H1 (cell line): ENCODE measurements around the gene PTPN1. TPM values are rescaled to one million over a fixed set of nuclear protein-coding genes. Genes with fewer than 3 reads are reported as not detected.

Source experiments
- CTCF ChIA-PET: fragments of 300-600 bp; sonication (Branson Sonifier 250); formaldehyde crosslinking; loops from one replicate; lab custom pipeline; 2021; ENCODE audit not compliant: partially characterized antibody; lab: Charles Lee
- POLR2A ChIA-PET: fragments of 300-600 bp; sonication (Branson Sonifier 250); formaldehyde crosslinking; loops from one replicate; lab custom pipeline; 2021; ENCODE audit warnings: inconsistent platforms; ENCODE audit not compliant: partially characterized antibody; lab: Charles Lee
- DNase-seq, 2 experiments: peaks; one replicate each; pipeline versions ENCODE4 v3.0.0 to v3.0.0-alpha.2; 2010 to 2022; ENCODE audit warnings: low spot score in 2 of 2, low read depth in 1 of 2, mixed read lengths in 1 of 2
- FAIRE-seq: peaks from 2 replicates; lab custom pipeline; 2011; peaks lifted over from hg19 to GRCh38; lab: Jason Lieb, UNC
- H2AFZ ChIP-seq: 2 replicates; pipeline ENCODE4 v1.8.1; 2012; ENCODE audit warnings: low read length, inconsistent platforms
- H2AK5ac ChIP-seq: 2 replicates; pipeline ENCODE4 v1.6.1; 2013; ENCODE audit warnings: low read depth, low read length
- H2BK120ac ChIP-seq: replicated peaks from 2 replicates; pipeline ENCODE3; 2013; ENCODE audit warnings: low read depth, low read length, inconsistent platforms
- H2BK12ac ChIP-seq: 2 replicates; pipeline ENCODE4 v1.6.1; 2013; ENCODE audit warnings: low read depth, low read length
- H2BK15ac ChIP-seq: 2 replicates; pipeline ENCODE4 v1.6.1; 2013; ENCODE audit warnings: low read length
- H2BK20ac ChIP-seq: 2 replicates; pipeline ENCODE4 v1.6.1; 2013; ENCODE audit warnings: low read length
- H2BK5ac ChIP-seq: 2 replicates; pipeline ENCODE4 v1.6.1; 2013; ENCODE audit warnings: low read depth, low read length
- H3K14ac ChIP-seq: 2 replicates; pipeline ENCODE4 v1.6.1; 2013; ENCODE audit warnings: inconsistent platforms; ENCODE audit not compliant: insufficient read length
- H3K18ac ChIP-seq: 2 replicates; pipeline ENCODE4 v1.6.1; 2013; ENCODE audit warnings: low read length; ENCODE audit errors: extremely low read depth
- H3K23ac ChIP-seq: 2 replicates; pipeline ENCODE4 v1.6.1; 2013; ENCODE audit warnings: inconsistent platforms; ENCODE audit not compliant: insufficient read length
- H3K23me2 ChIP-seq: 2 replicates; pipeline ENCODE4 v1.6.1; 2013; ENCODE audit warnings: low read depth, low read length
- H3K27ac ChIP-seq: 2 replicates; pipeline ENCODE4 v1.6.1; 2011; ENCODE audit warnings: low read depth, low read length, inconsistent platforms
- H3K27me3 ChIP-seq, 4 experiments: replicated peaks in 1 of 4; 1 replicate in 1 of 4; 2 replicates in 3 of 4; pipeline versions ENCODE4 v1.6.1 to v1.8.1; 2011 to 2013; ENCODE audit warnings: low read length in 3 of 4, mild to moderate bottlenecking in 3 of 4, inconsistent platforms in 2 of 4, mixed read lengths in 2 of 4, moderate library complexity in 1 of 4; ENCODE audit not compliant: control insufficient read depth in 3 of 4, insufficient read depth in 3 of 4; ENCODE audit errors: extremely low read depth in 1 of 4
- H3K36me3 ChIP-seq, 4 experiments: 2 replicates each; pipeline versions ENCODE4 v1.6.1 to v1.8.1; 2011 to 2013; ENCODE audit warnings: mild to moderate bottlenecking in 4 of 4, low read length in 3 of 4, moderate library complexity in 2 of 4, control low read depth in 1 of 4, inconsistent platforms in 1 of 4; ENCODE audit not compliant: insufficient read depth in 4 of 4, control insufficient read depth in 2 of 4
- H3K4ac ChIP-seq: replicated peaks from 2 replicates; pipeline ENCODE3; 2013; ENCODE audit warnings: low read length, low read depth, mixed read lengths, inconsistent platforms; ENCODE audit not compliant: insufficient read length
- H3K4me1 ChIP-seq, 4 experiments: replicated peaks in 1 of 4; 1 replicate in 1 of 4; 2 replicates in 3 of 4; pipeline versions ENCODE4 v1.6.1 to v1.8.1; 2011 to 2013; ENCODE audit warnings: low read length in 3 of 4, inconsistent platforms in 2 of 4, mixed read lengths in 1 of 4; ENCODE audit not compliant: insufficient read depth in 4 of 4, control insufficient read depth in 3 of 4
- H3K4me2 ChIP-seq, 2 experiments: 2 replicates each; pipeline versions ENCODE4 v1.6.1 to v1.8.1; 2011 to 2013; ENCODE audit warnings: low read depth in 2 of 2, low read length in 2 of 2, control low read depth in 1 of 2, inconsistent platforms in 1 of 2, mild to moderate bottlenecking in 1 of 2; ENCODE audit not compliant: insufficient read depth in 1 of 2
- H3K4me3 ChIP-seq, 4 experiments: fragments of 200-600, 300-600 bp in 1 of 4; sonication (generic), shearing (Covaris generic), sonication (Bioruptor Twin) in 1 of 4; 2 replicates each; pipeline versions ENCODE4 v1.5.1 to v1.8.1; 2011 to 2016; ENCODE audit warnings: low read length in 4 of 4, low read depth in 3 of 4, control low read depth in 2 of 4, inconsistent platforms in 2 of 4, mild to moderate bottlenecking in 2 of 4, mixed read lengths in 1 of 4, moderate library complexity in 1 of 4; ENCODE audit not compliant: insufficient read depth in 2 of 4; ENCODE audit errors: extremely low read depth in 1 of 4
- H3K56ac ChIP-seq: replicated peaks from 2 replicates; pipeline ENCODE3; 2013; ENCODE audit warnings: low read depth, mild to moderate bottlenecking, mixed read lengths, low read length, inconsistent platforms; ENCODE audit not compliant: insufficient read length
- H3K79me1 ChIP-seq: 2 replicates; pipeline ENCODE4 v1.6.1; 2013; ENCODE audit warnings: low read depth, low read length, control low read depth
- H3K79me2 ChIP-seq, 2 experiments: 2 replicates each; pipeline versions ENCODE4 v1.6.1 to v1.8.1; 2012 to 2013; ENCODE audit warnings: low read length in 2 of 2, mild to moderate bottlenecking in 2 of 2, inconsistent platforms in 1 of 2; ENCODE audit not compliant: insufficient read depth in 2 of 2, control insufficient read depth in 1 of 2
- H3K9ac ChIP-seq, 4 experiments: replicated peaks in 1 of 4; 1 replicate in 1 of 4; 2 replicates in 3 of 4; pipeline versions ENCODE4 v1.6.1 to v1.8.1; 2011 to 2013; ENCODE audit warnings: low read depth in 3 of 4, low read length in 3 of 4, control low read depth in 2 of 4, mild to moderate bottlenecking in 2 of 4, moderate library complexity in 2 of 4, inconsistent platforms in 1 of 4; ENCODE audit errors: extremely low read depth in 1 of 4
- H3K9me3 ChIP-seq, 2 experiments: 2 replicates each; pipeline versions ENCODE4 v1.6.1 to v1.8.1; 2012 to 2013; ENCODE audit warnings: mild to moderate bottlenecking in 2 of 2, moderate library complexity in 2 of 2, control low read depth in 1 of 2, inconsistent platforms in 1 of 2, low read depth in 1 of 2, low read length in 1 of 2, mixed read lengths in 1 of 2; ENCODE audit not compliant: insufficient read depth in 2 of 2
- H4K20me1 ChIP-seq, 2 experiments: replicated peaks in 1 of 2; 2 replicates each; pipeline versions ENCODE3 to v1.8.1; 2011 to 2013; ENCODE audit warnings: inconsistent platforms in 2 of 2, low read length in 2 of 2, mild to moderate bottlenecking in 1 of 2; ENCODE audit not compliant: insufficient read depth in 2 of 2, control insufficient read depth in 1 of 2
- H4K5ac ChIP-seq: 2 replicates; pipeline ENCODE4 v1.6.1; 2013; ENCODE audit warnings: low read length, low read depth, mixed read lengths, inconsistent platforms; ENCODE audit not compliant: insufficient read length
- H4K8ac ChIP-seq: 2 replicates; pipeline ENCODE4 v1.8.0; 2013; ENCODE audit warnings: mild to moderate bottlenecking, moderate library complexity, low read length, inconsistent platforms; ENCODE audit not compliant: insufficient read depth; ENCODE audit errors: extremely low read depth
- H4K91ac ChIP-seq: replicated peaks from 2 replicates; pipeline ENCODE3; 2013; ENCODE audit warnings: low read length, mixed read lengths, inconsistent platforms; ENCODE audit not compliant: insufficient read length
- CTBP2 ChIP-seq: IDR thresholded peaks from 2 replicates; pipeline ENCODE4 v1.7.0; 2011; ENCODE audit warnings: borderline replicate concordance, mild to moderate bottlenecking, moderate library complexity, mixed read lengths, low read length; ENCODE audit not compliant: insufficient read depth, insufficient read length
- RXRA ChIP-seq: IDR thresholded peaks from 2 replicates; pipeline ENCODE4 v1.6.1; 2011; ENCODE audit warnings: low read depth, mild to moderate bottlenecking, low read length, moderate library complexity; ENCODE audit not compliant: insufficient read depth
- SAP30 ChIP-seq: fragments of 300-600 bp; sonication (generic); IDR thresholded peaks from 2 replicates; pipeline ENCODE4 v1.7.1; 2012; ENCODE audit warnings: low read length, moderate library complexity, mild to moderate bottlenecking, inconsistent platforms; ENCODE audit not compliant: insufficient read depth, insufficient replicate concordance
- SIX5 ChIP-seq: IDR thresholded peaks from 2 replicates; pipeline ENCODE4 v1.6.1; 2011; ENCODE audit warnings: mild to moderate bottlenecking, low read depth, low read length
- WGBS, 2 experiments: shearing (Covaris generic) in 1 of 2; methylation state at CpG; one replicate each; pipeline versions ENCODE4 v1.1.6 to v1.1.7; 2013 to 2015; ENCODE audit warnings: low lambda C conversion rate in 2 of 2, mixed read lengths in 2 of 2, inconsistent platforms in 1 of 2, low coverage in 1 of 2, missing lambda C conversion rate in 1 of 2; ENCODE audit not compliant: insufficient replicate concordance in 2 of 2, insufficient coverage in 1 of 2, insufficient read length in 1 of 2; ENCODE audit errors: extremely low coverage in 1 of 2, missing lambda C conversion rate in 1 of 2; 5-methylcytosine and 5-hydroxymethylcytosine counted together
- polyA plus RNA-seq, 7 experiments: library from polyadenylated mRNA; depleted of rRNA in 3 of 7; stranded (reverse) in 5 of 7; unstranded in 2 of 7; fragments of >200 nt in 5 of 7; fragments of 200-250 nt in 2 of 7; gene quantifications; 1 replicate in 5 of 7; 2 replicates in 1 of 7; 4 replicates in 1 of 7; pipeline versions ENCODE4 v1.2.1 to v1.2.3, GENCODE V29; 2011 to 2013; ENCODE audit warnings: missing spikeins in 2 of 7, mixed read lengths in 2 of 7
- total RNA-seq: library from RNA; stranded (reverse); fragmentation: NEBNext Ultra II Directional; extraction: Animal tissue kit (Norgen Biotek cat#: 25700); gene quantifications from 2 replicates; pipeline ENCODE4 v1.2.1, GENCODE V29; 2021

Gene PTPN1
- total and polyA plus RNA-seq, 2 of the 8 experiments (the other 6 are each of a cell fraction or from before 2014, with no cell fraction given) = 18.6 to 32.1 TPM

DNA sequence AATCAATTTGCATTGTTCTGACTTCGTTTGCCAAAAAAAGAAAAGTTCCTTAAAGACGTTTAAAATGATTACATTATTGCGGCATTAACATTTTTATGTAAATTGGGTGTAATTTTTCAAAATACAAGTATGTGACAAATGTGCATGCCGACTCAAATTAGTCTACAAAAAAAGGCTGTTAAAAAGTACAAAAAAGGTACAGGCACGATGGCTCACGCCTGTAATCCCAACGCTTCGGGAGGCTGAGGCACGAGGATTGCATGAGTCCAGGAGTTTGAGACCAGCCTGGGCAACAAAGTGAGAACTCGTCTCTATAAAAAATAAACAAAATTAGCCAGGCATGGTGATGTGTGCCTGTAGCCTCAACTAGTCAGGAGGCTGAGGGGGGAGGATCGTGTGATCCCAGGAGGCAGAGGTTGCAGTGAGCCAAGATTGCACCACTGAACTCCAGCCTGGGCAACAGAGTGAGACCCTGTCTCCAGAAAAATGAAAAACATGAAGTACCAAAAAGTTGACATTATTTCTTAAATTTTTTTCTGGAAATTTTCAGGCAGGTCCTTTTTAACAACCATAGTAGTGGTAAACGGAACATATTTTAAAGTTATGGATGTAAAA lies 90.2 kb downstream of the PTPN1 start:
- H3K56ac ChIP-seq = no peak overlapping the region
- no peaks in the 10 kb centered on the region for H3K9me3 ChIP-seq
- no peaks in the 10 kb centered on the region for H3K23me2 ChIP-seq
- H4K91ac ChIP-seq = no peak overlapping the region
- H2BK15ac ChIP-seq = no peak overlapping the region
- no peak overlapping the region for H2AFZ ChIP-seq
- no peak overlapping the region for H4K8ac ChIP-seq
- no peak overlapping the region for H3K4me3 ChIP-seq
- WGBS, 2 experiments = 87% methylated on average over 12 of the region's 12 CpGs; no CpG with 5 or more reads in 1 of the 2 experiments
- CTCF ChIA-PET = interaction anchor here (0.6 to 1.7 kb wide), 3 partner anchors 10 to 196 kb away, joined by 3 to 8 read pairs (median 4); no protein-coding TSS in a partner anchor
- H2BK120ac ChIP-seq = no peak overlapping the region
- H2BK5ac ChIP-seq = no peak overlapping the region
- no peak overlapping the region for H3K23ac ChIP-seq
- no peak for FAIRE-seq
- H3K79me2 ChIP-seq = no peaks in the 10 kb centered on the region
- DNase-seq = no peak
- H3K9ac ChIP-seq = no peak overlapping the region
- H3K79me1 ChIP-seq = no peaks in the 10 kb centered on the region
- no peak overlapping the region for H3K4me2 ChIP-seq
- no peaks in the 10 kb centered on the region for H4K20me1 ChIP-seq
- no peak overlapping the region for H3K14ac ChIP-seq
- POLR2A ChIA-PET = no interaction called here
- no peaks in the 10 kb centered on the region for H3K36me3 ChIP-seq
- H3K27me3 ChIP-seq = no peaks in the 10 kb centered on the region
- no peak overlapping the region for H3K18ac ChIP-seq
- H2BK20ac ChIP-seq = no peak overlapping the region
- no peak overlapping the region for H3K4ac ChIP-seq
- peaks cover 0 to 10% (median 7%) of the 10 kb centered on the region in 4 experiments; a peak in 4 of 7 replicates for H3K4me1 ChIP-seq
- no peak overlapping the region for H2BK12ac ChIP-seq
- H4K5ac ChIP-seq = no peak overlapping the region
- H3K27ac ChIP-seq = no peak overlapping the region
- no peak overlapping the region for H2AK5ac ChIP-seq
- TF ChIP-seq RXRA (no peak), SAP30 (no peak), SIX5 (no peak), CTBP2 (no peak)
